Measurements from ENCODE around the gene ZNF503. TPM values are rescaled to one million over a fixed set of nuclear protein-coding genes. Genes with fewer than 3 reads are reported as not detected.
"Not testable (repeated sequence)": the region's sequence is repeated elsewhere in the genome, so short reads cannot be mapped to it uniquely, and the experiment has no call there.

The ZNF503 gene
- total RNA-seq, 2 donors from 2014 or later, result 20.8 to 38.6 TPM

DNA sequence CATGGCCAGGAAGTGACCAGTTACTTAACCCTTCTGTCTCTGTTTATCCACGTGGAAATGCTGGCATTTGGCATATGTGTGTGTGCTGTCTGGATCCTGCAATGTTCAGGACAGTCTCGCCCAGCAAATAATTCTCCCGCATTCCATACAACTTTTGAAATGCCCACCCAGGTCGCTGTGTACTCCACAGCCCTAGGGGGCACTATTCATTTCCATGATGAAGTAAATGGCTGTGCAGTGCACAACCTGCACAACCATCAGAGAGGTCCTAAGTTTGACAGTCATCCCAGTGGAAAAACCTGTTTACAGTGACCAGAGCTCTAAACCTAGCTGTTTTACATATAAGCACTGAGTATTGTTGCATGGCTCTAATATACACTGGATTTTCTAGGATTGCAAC lies 38.1 kb downstream of the ZNF503 start:
- H3K27me3 ChIP-seq, result no peaks in the 10 kb centered on the region
- intact Hi-C loops (cut with DNase I), result no loop called here
- H3K4me3 ChIP-seq, result no peak overlapping the region
- WGBS, 2 donors, result 82 to 95% methylated on average over 4 of the region's 4 CpGs
- peaks cover 4% of the 10 kb centered on the region for H3K4me1 ChIP-seq
- DNase-seq, result no peak
- no peak for ATAC-seq
- H3K9me3 ChIP-seq, result no peaks in the 10 kb centered on the region
- H3K27ac ChIP-seq, result no peak overlapping the region
- H3K36me3 ChIP-seq (replicated peaks in 1 of 2; ENCODE audit: insufficient read depth in 1 of 2, low read depth in 2 of 2), result no peaks in the 10 kb centered on the region
- TF ChIP-seq, protein P1, sequence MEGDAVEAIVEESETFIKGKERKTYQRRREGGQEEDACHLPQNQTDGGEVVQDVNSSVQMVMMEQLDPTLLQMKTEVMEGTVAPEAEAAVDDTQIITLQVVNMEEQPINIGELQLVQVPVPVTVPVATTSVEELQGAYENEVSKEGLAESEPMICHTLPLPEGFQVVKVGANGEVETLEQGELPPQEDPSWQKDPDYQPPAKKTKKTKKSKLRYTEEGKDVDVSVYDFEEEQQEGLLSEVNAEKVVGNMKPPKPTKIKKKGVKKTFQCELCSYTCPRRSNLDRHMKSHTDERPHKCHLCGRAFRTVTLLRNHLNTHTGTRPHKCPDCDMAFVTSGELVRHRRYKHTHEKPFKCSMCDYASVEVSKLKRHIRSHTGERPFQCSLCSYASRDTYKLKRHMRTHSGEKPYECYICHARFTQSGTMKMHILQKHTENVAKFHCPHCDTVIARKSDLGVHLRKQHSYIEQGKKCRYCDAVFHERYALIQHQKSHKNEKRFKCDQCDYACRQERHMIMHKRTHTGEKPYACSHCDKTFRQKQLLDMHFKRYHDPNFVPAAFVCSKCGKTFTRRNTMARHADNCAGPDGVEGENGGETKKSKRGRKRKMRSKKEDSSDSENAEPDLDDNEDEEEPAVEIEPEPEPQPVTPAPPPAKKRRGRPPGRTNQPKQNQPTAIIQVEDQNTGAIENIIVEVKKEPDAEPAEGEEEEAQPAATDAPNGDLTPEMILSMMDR (IDR thresholded peaks at IDR 0.05), result no peak
- TF ChIP-seq POLR2A (IDR thresholded peaks at IDR 0.05), result no peak

GRCh38 chr10:75359876-75360275 lies 41.7 kb downstream of the ZNF503 start:
- H3K27ac ChIP-seq; H3K4me1 ChIP-seq; H3K27me3 ChIP-seq; H3K9me3 ChIP-seq; intact Hi-C loops (cut with DNase I); DNase-seq; H3K4me3 ChIP-seq; ATAC-seq; H3K36me3 ChIP-seq (replicated peaks in 1 of 2; ENCODE audit: insufficient read depth in 1 of 2, low read depth in 2 of 2): not testable (repeated sequence)
- WGBS, 2 donors, result 82 to 88% methylated on average over 8 of the region's 8 CpGs

- DNase-seq, result no peak
- no peak overlapping the region for H3K27ac ChIP-seq
- TF ChIP-seq POLR2A (IDR thresholded peaks at IDR 0.05), result no peak
- TF ChIP-seq, protein P1 (IDR thresholded peaks at IDR 0.05), result no peak
- intact Hi-C loops (cut with DNase I), result no loop called here
- H3K36me3 ChIP-seq (replicated peaks in 1 of 2; ENCODE audit: insufficient read depth in 1 of 2, low read depth in 2 of 2), result no peaks in the 10 kb centered on the region
- H3K4me1 ChIP-seq, result no peaks in the 10 kb centered on the region
- WGBS, 2 donors, result 75 to 80% methylated on average over 6 of the region's 6 CpGs
- no peaks in the 10 kb centered on the region for H3K27me3 ChIP-seq
- no peaks in the 10 kb centered on the region for H3K9me3 ChIP-seq
- no peak overlapping the region for H3K4me3 ChIP-seq
- no peak for ATAC-seq
Observed at GRCh38 chr10:75358835-75359421, 42.6 kb downstream of the ZNF503 start.

GRCh38 chr10:75358132-75358531 lies 43.4 kb downstream of the ZNF503 start:
- no peak overlapping the region for H3K27ac ChIP-seq
- ATAC-seq, result no peak
- H3K4me1 ChIP-seq, result no peaks in the 10 kb centered on the region
- DNase-seq, result no peak
- WGBS, 2 donors, result 85 to 97% methylated on average over 5 of the region's 5 CpGs
- intact Hi-C loops (cut with DNase I), result no loop called here
- TF ChIP-seq, protein P1 (IDR thresholded peaks at IDR 0.05), result no peak
- TF ChIP-seq POLR2A (IDR thresholded peaks at IDR 0.05), result no peak
- no peaks in the 10 kb centered on the region for H3K9me3 ChIP-seq
- H3K36me3 ChIP-seq (replicated peaks in 1 of 2; ENCODE audit: insufficient read depth in 1 of 2, low read depth in 2 of 2), result no peaks in the 10 kb centered on the region
- no peak overlapping the region for H3K4me3 ChIP-seq
- H3K27me3 ChIP-seq, result no peaks in the 10 kb centered on the region

DNA sequence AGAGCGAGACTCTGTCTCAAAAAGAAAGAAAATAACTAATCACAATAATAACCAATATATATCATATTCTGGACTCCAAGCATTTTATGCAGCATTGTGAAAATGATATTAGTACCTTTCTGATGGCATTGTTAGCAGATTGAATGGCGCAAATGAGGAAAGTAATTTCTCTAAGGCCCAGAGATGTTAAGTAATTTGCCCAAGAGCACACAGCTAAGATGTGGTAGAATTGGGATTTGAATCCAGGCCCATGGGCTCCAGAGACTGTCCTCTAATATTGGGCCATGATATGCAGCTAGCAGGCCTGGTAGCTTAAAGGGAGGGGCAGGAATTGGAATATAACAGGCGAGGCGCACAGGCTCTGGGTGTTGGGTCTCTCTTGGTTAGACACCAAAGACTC lies 44.1 kb downstream of the ZNF503 start:
- H3K36me3 ChIP-seq (replicated peaks in 1 of 2; ENCODE audit: insufficient read depth in 1 of 2, low read depth in 2 of 2), result no peaks in the 10 kb centered on the region
- WGBS, 2 donors, result 94 to 98% methylated on average over 4 of the region's 4 CpGs
- no peaks in the 10 kb centered on the region for H3K27me3 ChIP-seq
- no peaks in the 10 kb centered on the region for H3K4me1 ChIP-seq
- intact Hi-C loops (cut with DNase I), result no loop called here
- DNase-seq (no peak), ATAC-seq (no peak)
- H3K27ac ChIP-seq, result no peak overlapping the region
- no peak for TF ChIP-seq POLR2A (IDR thresholded peaks at IDR 0.05)
- TF ChIP-seq, protein P1 (IDR thresholded peaks at IDR 0.05), result no peak
- H3K4me3 ChIP-seq, result no peak overlapping the region
- H3K9me3 ChIP-seq, result no peaks in the 10 kb centered on the region

Data from body of pancreas (tissue), 4 donors.